K562 (cell line): ENCODE results near the gene DTNA. TPM values are rescaled to one million over a fixed set of nuclear protein-coding genes. Genes with fewer than 3 reads are reported as not detected.

Experiments
- ATAC-seq: fragments of 200-7000 bp; cut with Tn5 transposase; 3 replicates; pipeline ENCODE4 v1.9.1; 2020; ENCODE audit warnings: moderate library complexity
- BruUV-seq: library from RNA; stranded (reverse); fragments of 400-500 nt; replicated peaks from 2 replicates; lab custom pipeline; 2021; lab: Mats Ljungman, UMichigan
- CTCF ChIA-PET: fragments of 300-600 bp; formaldehyde crosslinking; extraction: SDS; loops from one replicate; lab custom pipeline; 2021; ENCODE audit warnings: low intra/inter-chr PET ratio; lab: Yijun Ruan, JAX
- POLR2A ChIA-PET: fragments of 300-600, 350-650 bp; sonication (Branson Sonifier 250); formaldehyde crosslinking; extraction: SDS; loops from one replicate; lab custom pipeline; 2021; ENCODE audit warnings: antibody characterized with exemption, inconsistent platforms; lab: Yijun Ruan, JAX
- DNase-seq, 4 experiments: peaks; one replicate each; pipeline versions ENCODE4 v3.0.0 to v3.0.0-alpha.2; 2011 to 2018; ENCODE audit warnings: low spot score in 3 of 4, mixed read lengths in 3 of 4; ENCODE audit errors: extremely low read depth in 1 of 4
- FAIRE-seq: peaks from 2 replicates; lab custom pipeline; 2011; peaks lifted over from hg19 to GRCh38; lab: Jason Lieb, UNC
- H2AFZ ChIP-seq: 2 replicates; pipeline ENCODE4 v1.6.0; 2011; ENCODE audit warnings: low read depth, low read length, control low read depth, inconsistent platforms
- H3K27ac ChIP-seq: fragments of 200-600 bp; 3 replicates; pipeline ENCODE4 v1.8.0; 2011; ENCODE audit warnings: low read depth, mild to moderate bottlenecking, control low read depth, inconsistent platforms, low read length, moderate library complexity, mixed read lengths; ENCODE audit errors: extremely low read depth
- H3K27me3 ChIP-seq, 2 experiments: fragments of 300-600 bp in 1 of 2; 2 replicates in 1 of 2; 3 replicates in 1 of 2; pipeline versions ENCODE4 v1.6.0 to v1.8.0; 2011; ENCODE audit warnings: inconsistent platforms in 2 of 2, low read length in 2 of 2, mild to moderate bottlenecking in 1 of 2, mixed read lengths in 1 of 2, moderate library complexity in 1 of 2; ENCODE audit not compliant: control insufficient read depth in 2 of 2, insufficient read depth in 2 of 2
- H3K36me3 ChIP-seq: fragments of 300-600 bp; 3 replicates; pipeline ENCODE4 v1.8.0; 2011; ENCODE audit warnings: mild to moderate bottlenecking, low read length, inconsistent platforms; ENCODE audit not compliant: control insufficient read depth, insufficient read depth
- H3K4me1 ChIP-seq, 2 experiments: fragments of 200-600 bp in 1 of 2; replicated peaks in 1 of 2; 2 replicates in 1 of 2; 3 replicates in 1 of 2; pipeline versions ENCODE4 v1.5.1 to v1.8.0; 2011; ENCODE audit warnings: inconsistent platforms in 2 of 2, low read length in 2 of 2, mild to moderate bottlenecking in 1 of 2, mixed read lengths in 1 of 2, moderate library complexity in 1 of 2; ENCODE audit not compliant: control insufficient read depth in 2 of 2, insufficient read depth in 2 of 2
- H3K4me2 ChIP-seq: 2 replicates; pipeline ENCODE4 v1.6.1; 2011; ENCODE audit warnings: low read length, control low read depth, inconsistent platforms, mixed read lengths; ENCODE audit not compliant: insufficient read depth
- H3K4me3 ChIP-seq: fragments of 200-600 bp; sonication (generic), shearing (Covaris generic); 2 replicates; pipeline ENCODE4 v1.5.1; 2016; ENCODE audit warnings: control low read depth, inconsistent platforms
- H3K79me2 ChIP-seq: fragments of 200-600 bp; 3 replicates; pipeline ENCODE4 v1.8.0; 2011; ENCODE audit warnings: low read length, inconsistent platforms; ENCODE audit not compliant: control insufficient read depth, insufficient read depth
- H3K9ac ChIP-seq, 2 experiments: 2 replicates each; pipeline versions ENCODE4 v1.6.0 to v1.6.1; 2011; ENCODE audit warnings: low read depth in 2 of 2, low read length in 2 of 2, control low read depth in 1 of 2, inconsistent platforms in 1 of 2, mild to moderate bottlenecking in 1 of 2, mixed read lengths in 1 of 2; ENCODE audit not compliant: insufficient read depth in 1 of 2
- H3K9me1 ChIP-seq: one replicate; pipeline ENCODE4 v1.6.0; 2011; ENCODE audit warnings: inconsistent platforms, mild to moderate bottlenecking, low read length, moderate library complexity; ENCODE audit not compliant: control insufficient read depth, insufficient read depth
- H3K9me3 ChIP-seq: replicated peaks from 2 replicates; pipeline ENCODE4 v1.5.1; 2011; ENCODE audit warnings: low read depth, low read length, inconsistent platforms; ENCODE audit not compliant: control insufficient read depth, insufficient read depth
- H4K20me1 ChIP-seq: replicated peaks from 2 replicates; pipeline ENCODE4 v1.6.1; 2011; ENCODE audit warnings: low read length, inconsistent platforms, mixed read lengths; ENCODE audit not compliant: control insufficient read depth, insufficient read depth
- FOXP1 ChIP-seq: sonication (generic); formaldehyde crosslinking; IDR thresholded peaks from 2 replicates; pipeline ENCODE4 v1.8.0; 2022; ENCODE audit warnings: mild to moderate bottlenecking, missing genetic modification reagents
- HEY1 ChIP-seq: fragments of 250-450 bp; sonication (Bioruptor Pico); IDR thresholded peaks from 2 replicates; pipeline ENCODE4 v1.5.0; 2020; ENCODE audit warnings: mild to moderate bottlenecking, moderate library complexity, borderline replicate concordance
- HMG20B ChIP-seq: fragments of 250-450 bp; sonication (Bioruptor Pico); IDR thresholded peaks from 2 replicates; pipeline ENCODE4 v1.5.0; 2021; ENCODE audit warnings: mild to moderate bottlenecking
- NRF1 ChIP-seq, 2 experiments: fragments of 450-650 bp; IDR thresholded peaks in 1 of 2; conservative IDR thresholded peaks in 1 of 2; 2 replicates each; pipeline ENCODE4 v1.6.1; 2014; ENCODE audit warnings: mild to moderate bottlenecking in 2 of 2
- PHF21A ChIP-seq: fragments of 450-650 bp; IDR thresholded peaks from 2 replicates; pipeline ENCODE4 v1.6.1; 2017; ENCODE audit warnings: low read depth, borderline replicate concordance
- POU5F1 ChIP-seq: fragments of 150-350 bp; IDR thresholded peaks from 2 replicates; pipeline ENCODE4 v1.6.1; 2014; ENCODE audit warnings: borderline replicate concordance, low read length, low read depth, mild to moderate bottlenecking; ENCODE audit not compliant: partially characterized antibody
- RBM22 ChIP-seq: fragments of 200-400 bp; formaldehyde crosslinking; IDR thresholded peaks from 2 replicates; pipeline ENCODE4 v1.6.1; 2018; ENCODE audit warnings: low read length, low read depth; ENCODE audit not compliant: poor library complexity, severe bottlenecking
- SAFB ChIP-seq: fragments of 200-400 bp; formaldehyde crosslinking; IDR thresholded peaks from 2 replicates; pipeline ENCODE4 v1.6.1; 2017; ENCODE audit warnings: low read depth, low read length, borderline replicate concordance
- SFPQ ChIP-seq: fragments of 200-400 bp; formaldehyde crosslinking; IDR thresholded peaks from 2 replicates; pipeline ENCODE4 v1.6.1; 2017; ENCODE audit warnings: mild to moderate bottlenecking, low read depth, low read length, moderate library complexity
- SMC3 ChIP-seq: conservative IDR thresholded peaks from 2 replicates; pipeline ENCODE4 v1.6.1; 2011; ENCODE audit warnings: low read depth, low read length, improper control_type of control experiment; ENCODE audit not compliant: insufficient read depth
- ZC3H8 ChIP-seq: fragments of 450-650 bp; IDR thresholded peaks from 2 replicates; pipeline ENCODE4 v1.6.1; 2017
- ZNF282 ChIP-seq: sonication (generic); formaldehyde crosslinking; IDR thresholded peaks from 2 replicates; pipeline ENCODE4 v1.8.1; 2023; ENCODE audit warnings: missing genetic modification reagents
- ZNF778 ChIP-seq: fragments of 450-650 bp; formaldehyde crosslinking; IDR thresholded peaks from 2 replicates; pipeline ENCODE4 v1.4.0; 2020; ENCODE audit warnings: mild to moderate bottlenecking, moderate library complexity
- WGBS: fragments of 100-300 bp; shearing (Covaris generic); methylation state at CpG from one replicate; pipeline ENCODE4 v1.1.6; 2016; ENCODE audit warnings: low coverage, mixed read lengths; ENCODE audit not compliant: insufficient coverage; ENCODE audit errors: missing lambda C conversion rate; 5-methylcytosine and 5-hydroxymethylcytosine counted together
- in situ Hi-C: fragments of 300-500 bp; cut with MboI; formaldehyde crosslinking; loops from 4 replicates; pipeline ENCODE4 v1.15.0; 2018; ENCODE audit warnings: inconsistent platforms, mixed read lengths
- intact Hi-C: fragments of 100-400 bp; cut with micrococcal nuclease; formaldehyde crosslinking; loops from 2 replicates; pipeline ENCODE4 v1.14.2; 2022
- polyA plus RNA-seq, 8 experiments: library from polyadenylated mRNA; depleted of rRNA in 4 of 8; stranded (reverse) in 5 of 8; unstranded in 3 of 8; fragments of >200 nt; fragmentation: Nextera tagmentation in 2 of 8; fragmentation: Illumina TruSeq in 1 of 8; extraction: Ambion mirVana in 2 of 8; extraction: Trizol in 1 of 8; gene quantifications; 2 replicates each; pipeline versions ENCODE4 v1.2.1 to v1.2.3, GENCODE V29; 2011 to 2014; ENCODE audit warnings: inconsistent platforms in 1 of 8, missing spikeins in 1 of 8
- total RNA-seq, 7 experiments: library from RNA; depleted of rRNA in 6 of 7; stranded (reverse); fragments of >200 nt in 6 of 7; fragmentation: Illumina TruSeq in 2 of 7; extraction: Trizol in 2 of 7; gene quantifications; 2 replicates each; pipeline versions ENCODE4 v1.2.1 to v1.2.3, GENCODE V29; 2011 to 2021; ENCODE audit warnings: low replicate concordance in 1 of 7

Gene DTNA
- total and polyA plus RNA-seq, 9 of the 15 experiments (the other 6 are each of a cell fraction or from before 2014, with no cell fraction given), result 0.07 to 2.4 (median 0.22) TPM; not detected in 2

DNA sequence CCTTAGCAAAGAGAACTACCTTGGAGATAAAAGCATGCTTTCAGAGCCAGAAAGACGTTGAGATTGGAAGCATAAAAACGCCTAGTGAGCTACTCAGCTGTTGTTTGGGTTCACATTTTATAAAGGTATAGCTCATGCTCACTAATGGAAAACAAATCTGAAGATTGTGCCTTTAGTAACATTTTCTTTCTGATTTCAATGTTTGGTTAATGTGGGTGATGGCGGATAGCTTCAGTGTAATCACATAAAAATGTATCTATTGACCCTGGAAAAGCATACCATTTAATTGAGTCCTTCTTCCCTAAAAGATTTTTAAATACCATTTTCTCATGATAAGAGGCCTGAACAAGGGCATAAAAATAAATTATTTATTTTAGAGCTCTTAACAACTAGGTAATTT is 73.4 kb downstream of the DTNA start:
- intact Hi-C loops (loop anchor here (10.0 kb wide), 1 partner anchor 59 kb away; no protein-coding TSS in a partner anchor), in situ Hi-C loops (loop anchor here (25.0 kb wide), 2 partner anchors 671 to 1546 kb away; no protein-coding TSS in a partner anchor)
- no peaks in the 10 kb centered on the region for H3K4me1 ChIP-seq
- POLR2A ChIA-PET, result no interaction called here
- CTCF ChIA-PET, result no interaction called here
- no peak overlapping the region for H3K4me2 ChIP-seq
- H2AFZ ChIP-seq, result no peak overlapping the region
- TF ChIP-seq SMC3 (no peak), FOXP1 (no peak)
- DNase-seq, result no peak
- H3K27me3 ChIP-seq, result no peaks in the 10 kb centered on the region
- no peak for FAIRE-seq
- H3K9ac ChIP-seq, result no peak overlapping the region
- no TSS peak for BruUV-seq
- no peak for ATAC-seq
- no peak overlapping the region for H3K27ac ChIP-seq
- no peaks in the 10 kb centered on the region for H3K36me3 ChIP-seq
- no peaks in the 10 kb centered on the region for H3K9me3 ChIP-seq
- WGBS, result 0% methylated on average over 3 of the region's 3 CpGs
- H3K4me3 ChIP-seq, result no peak overlapping the region
- H4K20me1 ChIP-seq, result no peaks in the 10 kb centered on the region
- H3K9me1 ChIP-seq, result no peaks in the 10 kb centered on the region
- H3K79me2 ChIP-seq, result no peaks in the 10 kb centered on the region

DNA sequence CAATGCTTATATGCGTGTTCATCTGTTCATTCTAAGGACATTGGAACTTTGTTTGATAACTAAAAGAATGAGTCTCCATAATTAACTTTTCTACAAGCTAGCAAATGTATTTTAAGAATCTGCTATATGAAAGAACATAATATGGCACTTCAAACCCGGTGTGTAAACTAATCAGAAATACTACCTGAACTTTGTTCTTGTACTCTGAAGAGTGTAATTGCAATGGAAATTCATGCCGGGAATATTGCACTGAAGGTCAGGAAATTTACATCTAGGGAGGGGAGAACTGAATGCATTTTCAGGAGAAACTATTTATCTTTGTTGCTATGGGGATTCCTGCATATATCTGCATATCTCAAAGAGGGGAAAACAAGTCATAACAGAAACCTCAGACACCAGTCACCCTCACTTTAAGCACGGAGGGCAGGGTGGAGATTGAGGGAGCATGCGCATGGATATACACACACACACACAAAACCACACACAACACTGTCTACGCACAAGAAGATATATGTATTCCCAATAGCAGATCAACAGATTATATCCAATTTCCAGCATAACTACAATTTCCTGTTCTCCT is 76.2 kb downstream of the DTNA start:
- intact Hi-C loops, result loop anchor here (2.0 to 10.0 kb wide), 4 partner anchors 61 to 1553 kb away; no protein-coding TSS in a partner anchor
- H3K4me3 ChIP-seq, result no peak overlapping the region
- TF ChIP-seq HEY1 (CRISPR knock-in tag), result no peak
- TF ChIP-seq ZNF778 (CRISPR knock-in tag), result no peak
- no peak for TF ChIP-seq SFPQ
- TF ChIP-seq NRF1 (conservative IDR thresholded peaks at IDR 0.05 in 1 of 2, IDR thresholded peaks at IDR 0.05 in 1 of 2), result no peak
- no peak for TF ChIP-seq RBM22
- TF ChIP-seq HMG20B (CRISPR knock-in tag), result no peak
- no peak for TF ChIP-seq PHF21A
- TF ChIP-seq SAFB, result no peak
- TF ChIP-seq POU5F1, result no peak
- TF ChIP-seq ZNF282, result no peak
- no peak for TF ChIP-seq ZC3H8

More for the DNA sequence above, 76.2 kb downstream of the DTNA start:
- Histone ChIP-seq H2AFZ (no peak overlapping the region), H3K4me2 (no peak overlapping the region), H3K9me3 (no peaks in the 10 kb centered on the region), H3K9me1 (no peaks in the 10 kb centered on the region), H3K27me3 (no peaks in the 10 kb centered on the region), H3K4me1 (no peaks in the 10 kb centered on the region), H3K36me3 (no peaks in the 10 kb centered on the region), H3K9ac (no peak overlapping the region), H3K27ac (no peak overlapping the region), H3K79me2 (no peaks in the 10 kb centered on the region), H4K20me1 (no peaks in the 10 kb centered on the region)
- FAIRE-seq (no peak), DNase-seq (no peak), ATAC-seq (no peak)
- 1% methylated on average over 6 of the region's 6 CpGs for WGBS
- CTCF ChIA-PET, result no interaction called here
- no TSS peak for BruUV-seq
- in situ Hi-C loops, result loop anchor here (25.0 kb wide), 2 partner anchors 674 to 1549 kb away; no protein-coding TSS in a partner anchor
- POLR2A ChIA-PET, result no interaction called here
